ENCODE measurements around the gene ECE1.

Gene ECE1

GRCh38 chr1:21325231-21325718 lies 35.0 kb upstream of the ECE1 start:
- DNase-seq = no peak

GRCh38 chr1:21324368-21325141 lies 34.3 kb upstream of the ECE1 start:
- peak; percentile 76 for DNase-seq

- DNase-seq = no peak
These were observed 32.8 kb upstream of the ECE1 start for GRCh38 chr1:21323091-21323490.

- no peak for DNase-seq
These were observed 32.4 kb upstream of the ECE1 start for GRCh38 chr1:21322681-21323016.

GRCh38 chr1:21321963-21322680 lies 31.9 kb upstream of the ECE1 start:
- no peak for DNase-seq

- DNase-seq = no peak
These were observed 30.3 kb upstream of the ECE1 start for GRCh38 chr1:21320410-21321108.

GRCh38 chr1:21319447-21320407 lies 29.5 kb upstream of the ECE1 start:
- DNase-seq = no peak

- no peak for DNase-seq
These were observed 28.5 kb upstream of the ECE1 start for GRCh38 chr1:21318714-21319159.

GRCh38 chr1:21318057-21318713 lies 27.9 kb upstream of the ECE1 start:
- DNase-seq = no peak

- no peak for DNase-seq
These were observed 27.4 kb upstream of the ECE1 start for GRCh38 chr1:21317690-21318043.

- DNase-seq = no peak
These were observed 26.9 kb upstream of the ECE1 start for GRCh38 chr1:21317035-21317689.

- DNase-seq = no peak
These were observed 24.6 kb upstream of the ECE1 start for GRCh38 chr1:21314743-21315396.

GRCh38 chr1:21313886-21314721 lies 23.8 kb upstream of the ECE1 start:
- DNase-seq = no peak

- DNase-seq = no peak
These were observed 23.1 kb upstream of the ECE1 start for GRCh38 chr1:21313203-21313885.

- no peak for DNase-seq
These were observed 22.2 kb upstream of the ECE1 start for GRCh38 chr1:21312407-21312992.

GRCh38 chr1:21311016-21311415 lies 20.8 kb upstream of the ECE1 start:
- no peak for DNase-seq

GRCh38 chr1:21308847-21309652 lies 18.8 kb upstream of the ECE1 start:
- no peak for DNase-seq

GRCh38 chr1:21308330-21308729 lies 18.1 kb upstream of the ECE1 start:
- no peak for DNase-seq

Data from activated CD4-positive, alpha-beta T cell treated with anti-CD3 and anti-CD28 coated beads, Interleukin-2, amount 50 U/mL, for 16 hours (primary cell).